Measurements from ENCODE around the gene BCAT1.
A peak's percentile ranks its signal among the peaks of the same experiment; 100 is the strongest.
"Not testable (repeated sequence)": the region's sequence is repeated elsewhere in the genome, so short reads cannot be mapped to it uniquely, and the experiment has no call there.

The BCAT1 gene

DNA sequence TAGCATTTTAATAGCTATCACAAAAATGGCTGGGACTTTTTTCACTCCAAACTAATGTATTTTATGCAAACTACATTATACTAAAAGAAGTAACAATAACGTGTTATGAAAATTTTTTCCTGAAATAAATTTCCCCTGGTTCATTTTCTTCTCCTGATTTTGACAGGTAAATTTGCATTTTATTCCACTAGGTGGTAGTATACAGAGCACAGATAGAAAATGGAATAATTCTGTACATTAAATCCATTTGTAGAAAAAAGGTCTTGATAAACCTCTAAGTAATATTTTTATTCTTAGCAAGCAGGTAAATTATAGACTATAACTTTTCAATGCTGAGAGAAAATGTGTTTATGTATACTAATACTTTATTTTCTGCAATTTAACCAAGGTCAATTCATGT lies 96.5 kb downstream of the BCAT1 start:
- ATAC-seq = no peak

DNA sequence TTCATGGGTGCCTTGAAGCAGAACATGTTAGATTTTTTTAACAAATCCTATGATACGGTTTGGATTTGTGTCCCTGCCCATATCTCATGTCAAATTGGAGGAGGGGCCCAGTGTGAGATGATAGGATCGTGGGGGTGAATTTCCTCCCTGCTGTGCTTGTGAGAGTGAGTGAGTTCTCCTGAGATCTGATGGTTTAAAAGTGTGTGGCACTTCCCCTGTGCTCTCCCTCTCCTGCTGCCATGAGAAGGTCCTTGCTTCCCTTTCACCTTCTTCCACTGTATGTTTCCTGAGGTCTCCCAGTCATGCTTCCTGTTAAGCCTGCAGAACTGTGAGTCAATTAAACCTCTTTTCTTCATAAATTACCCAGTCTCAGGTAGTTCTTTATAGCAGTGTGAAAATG lies 97.0 kb downstream of the BCAT1 start:
- not testable (repeated sequence) for ATAC-seq

- no peak for ATAC-seq
Observed at GRCh38 chr12:24851341-24851740, 97.6 kb downstream of the BCAT1 start.

GRCh38 chr12:24850496-24850895 lies 98.4 kb downstream of the BCAT1 start:
- ATAC-seq = no peak

DNA sequence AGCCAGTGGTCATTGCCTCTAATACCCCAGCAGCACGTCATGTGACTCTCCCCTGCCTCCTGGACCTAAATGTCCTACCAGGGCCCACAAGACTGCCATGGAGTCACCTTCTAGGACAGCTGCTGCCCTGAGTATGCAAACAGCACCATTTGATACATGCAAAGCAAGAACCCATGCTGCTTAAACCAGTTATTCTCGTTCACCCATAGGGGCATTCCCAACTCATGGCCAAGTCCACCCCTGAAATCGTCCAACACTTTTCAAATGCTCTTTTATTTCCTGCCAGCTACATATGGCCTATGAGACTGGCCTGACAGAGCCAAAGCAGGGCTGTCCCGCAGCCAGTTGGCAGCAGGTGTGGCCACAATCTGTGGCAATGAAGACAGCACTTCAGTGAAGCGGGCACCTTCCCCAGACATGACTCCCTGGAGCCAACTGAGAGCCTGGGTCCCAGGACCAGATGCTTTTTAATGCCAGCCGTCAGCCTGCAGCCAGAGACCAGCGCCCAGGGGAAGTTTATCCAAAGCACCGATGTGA lies 99.9 kb downstream of the BCAT1 start:
- no peak for ATAC-seq

GRCh38 chr12:24846689-24847088 lies 102.2 kb downstream of the BCAT1 start:
- ATAC-seq = no peak

GRCh38 chr12:24845615-24846014 lies 103.3 kb downstream of the BCAT1 start:
- ATAC-seq = no peak

GRCh38 chr12:24840046-24840800 lies 108.7 kb downstream of the BCAT1 start:
- no peak for ATAC-seq

- peak; percentile 94 to 95 for ATAC-seq
Observed at GRCh38 chr12:24839268-24839791, 109.6 kb downstream of the BCAT1 start.

GRCh38 chr12:24838531-24838950 lies 110.4 kb downstream of the BCAT1 start:
- ATAC-seq = no peak

DNA sequence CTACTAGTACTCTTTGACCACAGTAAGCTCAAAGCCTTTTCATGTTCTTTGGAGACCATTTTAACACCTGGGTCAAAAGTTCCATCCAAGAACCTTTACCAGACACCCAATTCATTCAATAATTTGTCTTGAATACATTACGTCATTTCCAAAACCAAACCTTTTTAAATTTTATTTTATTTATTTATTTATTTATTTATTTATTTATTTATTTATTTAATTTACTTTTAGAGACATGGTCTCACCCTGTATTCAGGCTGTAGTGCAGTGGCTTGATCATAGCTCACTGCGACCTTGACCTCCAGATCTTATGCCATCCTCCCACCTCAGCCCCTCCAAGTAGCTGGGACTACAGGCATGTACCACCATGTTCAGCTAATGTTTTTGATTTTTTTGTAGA lies 113.5 kb downstream of the BCAT1 start:
- no peak for ATAC-seq

- ATAC-seq = no peak
Observed at GRCh38 chr12:24833513-24833912, 115.4 kb downstream of the BCAT1 start.

- ATAC-seq = no peak
Observed at GRCh38 chr12:24823808-24824515, 124.9 kb downstream of the BCAT1 start.

- peak; percentile 59 to 75 for ATAC-seq
Observed at GRCh38 chr12:24822121-24822899, 126.6 kb downstream of the BCAT1 start.

- ATAC-seq = peak; percentile 23 to 39
Observed at GRCh38 chr12:24821691-24822090, 127.2 kb downstream of the BCAT1 start.

DNA sequence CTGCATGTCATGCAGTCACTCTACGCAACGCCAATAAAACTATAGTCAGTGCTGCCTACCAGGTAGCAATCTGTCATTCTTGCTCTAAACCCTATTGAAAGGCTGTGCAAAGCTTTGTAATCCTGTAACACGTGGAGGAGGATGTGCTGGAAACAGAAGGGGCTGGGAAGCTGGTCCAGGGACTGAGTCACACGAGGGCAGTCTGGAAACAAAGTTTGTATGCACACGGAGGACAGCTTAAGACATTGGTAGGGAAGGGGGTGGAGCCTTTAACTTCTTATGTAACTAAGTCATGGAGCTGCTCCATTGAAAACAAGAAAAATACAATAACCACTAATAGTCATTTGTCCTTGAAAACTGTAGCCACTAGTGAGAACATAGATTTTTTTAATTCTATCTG lies 128.0 kb downstream of the BCAT1 start:
- ATAC-seq = no peak

DNA sequence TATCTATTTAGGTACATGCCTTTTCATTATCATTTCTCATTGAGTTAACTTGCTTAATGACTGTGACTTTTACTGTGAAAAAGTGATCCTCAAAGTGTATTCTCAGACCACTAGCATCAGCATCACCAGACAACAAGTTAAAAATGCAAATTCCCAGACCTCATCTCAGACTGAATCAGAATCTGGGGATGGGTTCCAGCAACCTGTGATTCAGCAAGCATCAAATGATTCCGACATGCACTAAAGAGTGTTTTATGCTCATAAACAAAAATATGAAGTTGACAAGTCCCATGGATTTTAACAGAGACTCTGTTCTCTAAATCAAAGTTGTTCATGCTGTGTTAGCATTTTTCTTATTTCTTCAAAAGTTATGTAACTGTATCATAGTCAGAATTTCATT lies 130.6 kb downstream of the BCAT1 start:
- no peak for ATAC-seq

GRCh38 chr12:24815114-24815423 lies 133.8 kb downstream of the BCAT1 start:
- no peak for ATAC-seq

DNA sequence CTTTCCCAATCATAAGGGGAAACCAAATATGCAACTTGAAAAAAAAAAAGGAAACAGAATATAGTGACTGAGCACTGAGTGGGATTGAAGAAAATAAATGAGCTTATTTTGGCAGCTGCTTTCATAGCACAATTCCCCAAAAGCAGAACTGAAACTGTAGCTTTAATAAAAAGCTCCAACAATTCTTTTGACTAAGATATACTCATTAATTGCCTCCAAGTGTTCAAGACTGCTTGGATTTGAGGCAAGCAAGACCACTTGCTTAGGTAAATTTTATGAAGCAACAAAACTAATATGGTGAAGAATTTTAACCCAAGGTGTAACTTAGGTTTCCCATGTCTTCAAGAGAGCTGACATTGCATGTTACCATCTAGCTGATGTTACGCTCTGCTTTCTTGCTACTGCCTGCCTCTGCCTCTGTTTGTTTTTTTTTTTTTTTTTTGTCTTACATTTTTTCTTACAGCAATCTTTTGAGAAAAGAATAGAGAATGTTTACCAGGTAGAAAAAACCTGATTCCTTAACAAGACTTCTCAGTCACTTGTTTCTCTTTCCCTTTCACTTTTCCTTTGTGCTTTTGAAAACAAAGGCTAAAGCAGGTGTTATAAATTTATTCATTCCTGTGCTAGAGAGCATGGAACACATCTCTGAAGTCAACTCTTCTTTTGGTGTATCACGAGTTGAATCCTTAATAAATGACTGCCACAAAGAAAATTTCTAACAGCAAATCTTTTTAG lies 134.4 kb downstream of the BCAT1 start:
- peak; percentile 27 to 31 for ATAC-seq

DNA sequence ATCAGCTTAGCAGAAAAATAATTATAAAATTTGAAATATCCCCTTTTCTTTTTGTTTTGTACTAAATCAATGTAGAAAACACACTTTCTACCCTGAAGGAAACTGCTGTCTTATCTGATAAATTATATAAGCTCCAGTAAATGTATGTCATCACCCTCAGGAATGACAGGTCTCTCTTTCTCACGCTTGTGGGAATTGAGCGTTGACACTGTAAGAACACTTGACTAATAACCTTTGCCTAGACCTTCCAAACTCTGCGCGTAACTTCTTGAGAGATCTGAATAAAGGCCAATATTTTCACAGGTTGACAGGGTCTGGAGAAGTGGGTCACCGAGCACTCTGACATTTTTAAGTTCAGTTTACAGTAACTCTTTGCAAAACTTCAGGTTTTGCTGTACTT lies 138.5 kb downstream of the BCAT1 start:
- ATAC-seq = no peak

DNA sequence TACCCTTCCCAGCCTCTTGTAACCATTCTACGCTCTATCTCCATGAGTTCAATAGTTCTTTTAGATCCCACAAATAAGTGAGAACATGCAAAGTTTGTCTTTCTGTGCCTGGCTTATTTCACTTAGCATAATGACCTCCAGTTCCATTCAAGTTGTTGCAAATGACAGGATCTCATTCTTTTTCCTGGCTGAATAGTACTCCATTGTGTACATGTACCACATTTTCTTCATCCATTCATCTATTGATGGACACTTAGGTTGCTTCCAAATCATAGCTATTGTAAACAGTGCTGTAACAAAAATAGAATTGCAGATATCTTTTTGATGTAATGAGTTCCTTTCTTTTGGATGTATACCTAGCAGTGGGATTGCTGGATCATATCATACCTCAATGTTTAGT lies 139.6 kb downstream of the BCAT1 start:
- ATAC-seq = not testable (repeated sequence)

DNA sequence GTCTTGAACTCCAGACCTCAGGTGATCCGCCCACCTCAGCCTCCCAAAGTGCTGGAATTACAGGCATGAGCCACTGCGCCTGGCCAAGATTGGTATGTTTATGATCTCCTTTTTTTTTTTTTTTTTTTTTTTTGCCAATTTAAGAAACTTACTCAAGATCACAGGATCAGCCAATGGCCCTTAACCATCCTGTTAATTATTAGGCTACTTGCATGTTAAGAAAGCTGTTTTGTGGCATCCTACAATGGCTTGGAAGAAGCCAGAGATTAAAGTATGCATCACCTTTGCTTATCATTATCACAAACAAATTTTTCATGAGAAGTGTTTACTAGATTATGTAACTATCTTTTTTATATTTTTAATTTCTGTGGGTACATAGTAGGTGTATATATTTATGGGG lies 140.2 kb downstream of the BCAT1 start:
- no peak for ATAC-seq

DNA sequence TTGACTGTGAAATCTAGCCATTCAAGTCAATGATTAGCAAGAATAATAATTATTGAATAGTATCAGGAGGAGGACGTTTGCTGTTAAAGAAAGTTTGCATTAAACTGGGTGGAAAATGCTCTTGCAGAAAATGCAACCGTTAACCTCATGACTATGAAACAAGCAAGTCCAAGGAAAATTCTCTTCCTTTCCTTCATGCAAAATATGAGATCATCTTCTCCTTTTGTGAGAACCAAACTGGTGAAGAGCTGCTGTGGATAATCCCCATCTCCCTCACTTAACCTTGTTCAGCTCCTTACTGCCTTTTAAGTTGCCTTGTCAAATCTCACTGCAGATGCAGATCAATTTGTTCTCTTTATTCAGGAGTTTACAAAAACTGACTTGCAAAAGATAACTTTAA lies 142.5 kb downstream of the BCAT1 start:
- ATAC-seq = no peak
